Measurements from ENCODE around the gene ANKRD11. TPM values are rescaled to one million over a fixed set of nuclear protein-coding genes. Genes with fewer than 3 reads are reported as not detected.
"Not testable (repeated sequence)": the region's sequence is repeated elsewhere in the genome, so short reads cannot be mapped to it uniquely, and the experiment has no call there.

The ANKRD11 gene
- total and polyA plus RNA-seq, 2 donors (not counting 3 experiments of a cell fraction or from before 2014, with no cell fraction given): 55.8 to 191 TPM

GRCh38 chr16:89383095-89384003 is 107.0 kb downstream of the ANKRD11 start:
- FAIRE-seq: peak; percentile 90
- DNase-seq (ENCODE audit: low read depth, low spot score): peak; percentile 72
- peak overlapping the region; percentile 28 for H3K27ac ChIP-seq (ENCODE audit: insufficient read depth, low read depth, low read length)
- H3K4me1 ChIP-seq (ENCODE audit: control insufficient read depth, extremely low read depth, insufficient read depth, low read length): peaks cover 13% of the 10 kb centered on the region
- H3K4me2 ChIP-seq (ENCODE audit: insufficient read depth, low read length): peak overlapping the region; percentile 18
- intact Hi-C loops (cut with micrococcal nuclease): no loop called here
- no peaks in the 10 kb centered on the region for H3K9me1 ChIP-seq (replicated peaks; ENCODE audit: control insufficient read depth, extremely low read depth, insufficient read depth, low read length)
- H3K4me3 ChIP-seq (replicated peaks in 1 of 3; ENCODE audit: insufficient read depth in 1 of 3, low read depth in 1 of 3, low read length in 3 of 3): no peak overlapping the region
- dilution Hi-C loops (cut with MboI; ENCODE audit: extremely low pct_ligation_motif_present, low sequenced_read_pairs): no loop called here
- no peaks in the 10 kb centered on the region for H3K36me3 ChIP-seq (ENCODE audit: control insufficient read depth in 2 of 2, extremely low read depth in 1 of 2, insufficient read depth in 2 of 2, low read length in 2 of 2)
- H3K9me3 ChIP-seq (replicated peaks; ENCODE audit: control insufficient read depth, insufficient read depth, low read length): no peaks in the 10 kb centered on the region
- BruUV-seq (replicated peaks): no TSS peak
- H3K79me2 ChIP-seq (ENCODE audit: control insufficient read depth, insufficient read depth, low read length): peaks cover 97% of the 10 kb centered on the region
- no peak overlapping the region for H2AFZ ChIP-seq (ENCODE audit: low read depth, low read length)
- H4K20me1 ChIP-seq (replicated peaks; ENCODE audit: control insufficient read depth, extremely low read depth, insufficient read depth, low read length): peaks cover 7% of the 10 kb centered on the region
- H3K9ac ChIP-seq (replicated peaks; ENCODE audit: extremely low read depth, insufficient read depth, low read length): no peak overlapping the region
- TF ChIP-seq CTCF (IDR thresholded peaks at IDR 0.05; ENCODE audit: extremely low read depth in 1 of 2, insufficient read depth in 1 of 2, low read depth in 1 of 2, low read length in 2 of 2) (peak in 1 of 2 donors; percentile 18), GATA2 (IDR thresholded peaks at IDR 0.05; ENCODE audit: insufficient read depth, insufficient read length, low read depth, low read length) (no peak), MYC (IDR thresholded peaks at IDR 0.05; ENCODE audit: low read depth, low read length) (no peak)
- ChIA-PET CTCF (interaction anchor here (0.7 to 2.0 kb wide), 12 partner anchors 8 to 126 kb away, joined by 3 to 7 read pairs (median 4); no protein-coding TSS in a partner anchor), POLR2A (interaction anchor here (1.1 kb wide), 1 partner anchor 10 kb away, joined by 4 read pairs; no protein-coding TSS in a partner anchor)
- no peaks in the 10 kb centered on the region for H3K27me3 ChIP-seq (ENCODE audit: control insufficient read depth in 2 of 2, insufficient read depth in 2 of 2, low read length in 2 of 2)

- H3K9ac ChIP-seq (replicated peaks; ENCODE audit: extremely low read depth, insufficient read depth, low read length); dilution Hi-C loops (cut with MboI; ENCODE audit: extremely low pct_ligation_motif_present, low sequenced_read_pairs); H2AFZ ChIP-seq (ENCODE audit: low read depth, low read length); H4K20me1 ChIP-seq (replicated peaks; ENCODE audit: control insufficient read depth, extremely low read depth, insufficient read depth, low read length); H3K27me3 ChIP-seq (ENCODE audit: control insufficient read depth in 2 of 2, insufficient read depth in 2 of 2, low read length in 2 of 2); DNase-seq (ENCODE audit: low read depth, low spot score); H3K9me3 ChIP-seq (replicated peaks; ENCODE audit: control insufficient read depth, insufficient read depth, low read length); BruUV-seq (replicated peaks); H3K4me3 ChIP-seq (replicated peaks in 1 of 3; ENCODE audit: insufficient read depth in 1 of 3, low read depth in 1 of 3, low read length in 3 of 3); H3K9me1 ChIP-seq (replicated peaks; ENCODE audit: control insufficient read depth, extremely low read depth, insufficient read depth, low read length); FAIRE-seq; intact Hi-C loops (cut with micrococcal nuclease); H3K36me3 ChIP-seq (ENCODE audit: control insufficient read depth in 2 of 2, extremely low read depth in 1 of 2, insufficient read depth in 2 of 2, low read length in 2 of 2); POLR2A ChIA-PET: not testable (repeated sequence)
- Histone ChIP-seq H3K4me1 (ENCODE audit: control insufficient read depth, extremely low read depth, insufficient read depth, low read length) (peaks cover 13% of the 10 kb centered on the region), H3K79me2 (ENCODE audit: control insufficient read depth, insufficient read depth, low read length) (peaks cover 98% of the 10 kb centered on the region), H3K27ac (ENCODE audit: insufficient read depth, low read depth, low read length) (peak overlapping the region; percentile 28), H3K4me2 (ENCODE audit: insufficient read depth, low read length) (peak overlapping the region; percentile 1)
- CTCF ChIA-PET: interaction anchor here (0.7 to 2.0 kb wide), 11 partner anchors 7 to 127 kb away, joined by 3 to 7 read pairs (median 4); no protein-coding TSS in a partner anchor
Observed at GRCh38 chr16:89382555-89382954, 107.8 kb downstream of the ANKRD11 start.
